ENCODE measurements around the gene TEKTIP1.
"Not testable (repeated sequence)": the region's sequence is repeated elsewhere in the genome, so short reads cannot be mapped to it uniquely, and the experiment has no call there.

The TEKTIP1 gene

GRCh38 chr19:3526507-3527237, 12.3 kb upstream of the TEKTIP1 start:
- TF ChIP-seq CTCF (IDR thresholded peaks at IDR 0.05; ENCODE audit: low read depth, low read length) = no peak; the same call in 1 of the 2 replicates
- no peak for DNase-seq (ENCODE audit: extremely low read depth, low read depth)

GRCh38 chr19:3527238-3527910, 11.6 kb upstream of the TEKTIP1 start:
- no peak for TF ChIP-seq CTCF (IDR thresholded peaks at IDR 0.05; ENCODE audit: low read depth, low read length)
- no peak for DNase-seq (ENCODE audit: extremely low read depth, low read depth)

DNA sequence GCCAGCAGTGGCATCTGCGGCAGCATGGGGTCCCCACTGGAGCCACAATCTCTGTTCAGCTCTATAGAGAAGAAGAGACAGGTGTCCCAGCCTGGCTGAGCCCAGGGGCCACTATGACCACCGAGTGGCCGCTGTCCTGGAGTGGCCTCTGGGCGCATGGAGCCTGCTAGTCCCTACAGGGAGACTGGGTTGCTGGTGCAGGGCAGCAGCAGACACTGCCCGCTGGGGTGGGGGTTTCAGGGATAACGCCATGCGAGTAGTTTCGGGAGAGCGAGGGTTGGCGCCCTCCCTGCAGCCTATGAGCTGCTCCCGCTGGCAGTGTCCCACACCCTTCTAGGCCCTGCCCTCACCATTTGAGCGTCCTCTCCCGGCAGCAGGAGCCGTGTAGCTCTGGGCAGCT, 10.9 kb upstream of the TEKTIP1 start:
- no peak for TF ChIP-seq CTCF (IDR thresholded peaks at IDR 0.05; ENCODE audit: low read depth, low read length)
- no peak for DNase-seq (ENCODE audit: extremely low read depth, low read depth)

- no peak for TF ChIP-seq CTCF (IDR thresholded peaks at IDR 0.05; ENCODE audit: low read depth, low read length)
- no peak for DNase-seq (ENCODE audit: extremely low read depth, low read depth)
These were observed 10.3 kb upstream of the TEKTIP1 start for GRCh38 chr19:3528539-3529211.

DNA sequence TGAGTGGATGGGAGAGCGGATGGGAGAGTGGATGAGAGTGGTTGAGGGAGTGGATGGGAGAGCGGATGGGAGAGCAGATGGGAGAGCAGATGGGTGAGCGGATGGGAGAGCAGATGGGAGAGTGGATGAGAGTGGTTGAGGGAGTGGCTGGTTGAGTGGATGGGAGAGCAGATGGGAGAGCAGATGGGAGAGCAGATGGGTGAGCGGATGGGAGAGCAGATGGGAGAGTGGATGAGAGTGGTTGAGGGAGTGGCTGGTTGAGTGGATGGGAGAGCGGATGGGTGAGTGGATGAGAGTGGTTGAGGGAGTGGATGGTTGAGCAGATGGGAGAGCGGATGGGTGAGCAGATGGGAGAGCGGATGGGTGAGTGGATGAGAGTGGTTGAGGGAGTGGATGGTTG, 9.7 kb upstream of the TEKTIP1 start:
- not testable (repeated sequence) for DNase-seq (ENCODE audit: extremely low read depth, low read depth)

- DNase-seq (ENCODE audit: extremely low read depth, low read depth) = no peak
- no peak for TF ChIP-seq CTCF (IDR thresholded peaks at IDR 0.05; ENCODE audit: low read depth, low read length)
These were observed 8.6 kb upstream of the TEKTIP1 start for GRCh38 chr19:3530389-3530788.

DNA sequence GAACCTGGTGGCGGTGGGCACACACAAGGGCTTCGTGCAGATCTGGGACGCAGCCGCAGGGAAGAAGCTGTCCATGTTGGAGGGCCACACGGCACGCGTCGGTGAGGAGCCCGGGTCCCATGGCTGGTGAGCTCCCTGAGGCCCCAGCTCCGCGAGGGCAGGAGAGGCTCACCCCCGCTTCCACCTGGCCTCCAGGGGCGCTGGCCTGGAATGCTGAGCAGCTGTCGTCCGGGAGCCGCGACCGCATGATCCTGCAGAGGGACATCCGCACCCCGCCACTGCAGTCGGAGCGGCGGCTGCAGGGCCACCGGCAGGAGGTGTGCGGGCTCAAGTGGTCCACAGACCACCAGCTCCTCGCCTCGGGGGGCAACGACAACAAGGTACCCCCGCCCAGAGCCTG, 7.3 kb upstream of the TEKTIP1 start:
- no peak for DNase-seq (ENCODE audit: extremely low read depth, low read depth)
- TF ChIP-seq CTCF (IDR thresholded peaks at IDR 0.05; ENCODE audit: low read depth, low read length) = no peak

Data from AG09319 (cell line).